ENCODE results near the gene NCS1.
"Not testable (repeated sequence)": the region's sequence is repeated elsewhere in the genome, so short reads cannot be mapped to it uniquely, and the experiment has no call there.

The NCS1 gene

DNA sequence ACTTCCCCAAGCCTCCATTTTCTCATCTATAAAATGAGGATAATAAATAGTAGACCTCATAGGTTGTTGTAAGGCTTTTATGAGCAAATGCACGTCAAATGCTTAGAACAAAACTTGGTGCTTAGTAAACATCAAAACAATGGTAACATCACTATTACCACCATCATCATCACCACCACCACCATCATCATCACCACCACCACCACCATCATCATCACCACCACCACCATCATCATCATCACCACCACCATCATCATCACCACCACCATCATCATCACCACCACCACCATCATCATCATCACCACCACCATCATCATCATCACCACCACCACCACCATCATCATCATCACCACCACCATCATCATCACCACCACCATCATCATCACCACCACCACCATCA, 105.3 kb downstream of the NCS1 start:
- H3K27ac ChIP-seq; DNase-seq (ENCODE audit: low read depth, low spot score): not testable (repeated sequence)

- no peak overlapping the region for H3K27ac ChIP-seq
- no peak for DNase-seq (ENCODE audit: low read depth, low spot score)
Observed at GRCh38 chr9:130283539-130284248, 111.5 kb downstream of the NCS1 start.

- H3K27ac ChIP-seq, result no peak overlapping the region
- DNase-seq (ENCODE audit: low read depth, low spot score), result no peak
Observed at GRCh38 chr9:130284249-130284625, 112.0 kb downstream of the NCS1 start.

GRCh38 chr9:130284690-130285089, 112.5 kb downstream of the NCS1 start:
- no peak overlapping the region for H3K27ac ChIP-seq
- no peak for DNase-seq (ENCODE audit: low read depth, low spot score)

GRCh38 chr9:130285271-130285670, 113.1 kb downstream of the NCS1 start:
- no peak for DNase-seq (ENCODE audit: low read depth, low spot score)

DNA sequence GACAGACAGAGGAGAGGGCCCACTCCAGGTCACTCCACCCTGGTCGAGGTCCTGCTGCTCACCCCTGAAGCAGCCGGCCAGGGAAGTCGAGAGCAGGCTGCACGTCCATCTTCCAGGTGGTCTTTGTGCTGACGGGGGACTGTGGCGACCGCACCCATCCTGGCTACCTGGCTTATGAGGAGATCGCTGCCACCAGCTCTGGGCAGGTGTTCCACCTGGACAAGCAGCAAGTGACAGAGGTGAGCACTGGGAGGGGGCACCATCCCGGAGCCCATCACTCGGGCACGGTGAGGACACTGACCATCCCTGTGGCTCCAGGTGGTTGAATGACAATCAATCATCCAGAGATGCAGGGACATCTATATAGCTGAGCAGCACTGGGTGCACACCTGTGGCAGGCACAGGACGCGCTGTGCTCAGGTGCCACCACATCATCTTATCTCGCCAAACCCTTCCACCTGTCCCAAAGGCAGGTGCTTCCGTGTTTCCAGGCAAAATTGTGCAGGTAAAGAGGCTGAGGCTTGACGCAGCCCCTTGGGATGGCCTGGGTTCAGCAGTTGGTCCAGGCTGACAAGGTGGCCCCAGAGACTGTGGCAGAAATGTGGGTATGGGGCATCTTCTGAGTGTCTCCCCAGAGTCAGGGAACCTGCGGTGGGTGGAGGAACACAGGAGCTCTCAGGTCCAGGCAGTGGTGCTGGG, 114.0 kb downstream of the NCS1 start:
- no peak for DNase-seq (ENCODE audit: low read depth, low spot score)
- H3K27ac ChIP-seq, result no peak overlapping the region

More at GRCh38 chr9:130285271-130285670, 113.1 kb downstream of the NCS1 start:
- H3K27ac ChIP-seq, result no peak overlapping the region

Data from epithelial cell of prostate (primary cell).